AG10803 (cell line): Measurements from ENCODE around the gene DENND1A.
A peak's percentile ranks its signal among the peaks of the same experiment; 100 is the strongest.

ENCODE experiments used
- DNase-seq: peaks from one replicate; pipeline ENCODE4 v3.0.0; 2010; ENCODE audit warnings: low read depth
- H3K4me3 ChIP-seq: 2 replicates; pipeline ENCODE4 v1.5.1; 2011; ENCODE audit warnings: mild to moderate bottlenecking, low read length, control low read depth
- TF ChIP-seq, protein P1 (sequence below): conservative IDR thresholded peaks from 2 replicates; pipeline ENCODE4 v1.5.1; 2011; ENCODE audit warnings: mild to moderate bottlenecking, low read length, control low read depth, inconsistent platforms

Gene DENND1A

DNA sequence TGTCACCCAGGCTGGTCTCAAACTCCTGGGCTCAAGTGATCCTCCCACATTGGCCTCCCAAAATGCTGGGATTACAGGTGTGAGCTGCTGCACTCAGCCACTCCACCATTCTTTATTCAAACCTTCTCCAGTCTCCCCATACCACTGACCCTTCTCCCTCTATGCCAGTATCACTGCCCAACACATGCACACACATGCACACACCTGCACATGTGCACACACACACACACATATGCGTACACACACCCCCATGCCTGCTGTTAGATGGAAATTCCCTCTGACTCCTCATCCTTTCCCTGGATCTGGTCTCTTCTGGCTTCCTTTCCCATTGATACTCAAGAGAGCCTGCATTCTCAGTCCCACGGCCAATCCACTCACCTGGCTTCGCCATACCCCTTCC lies 404.0 kb downstream of the DENND1A start:
- DNase-seq = no peak
- TF ChIP-seq, protein P1, sequence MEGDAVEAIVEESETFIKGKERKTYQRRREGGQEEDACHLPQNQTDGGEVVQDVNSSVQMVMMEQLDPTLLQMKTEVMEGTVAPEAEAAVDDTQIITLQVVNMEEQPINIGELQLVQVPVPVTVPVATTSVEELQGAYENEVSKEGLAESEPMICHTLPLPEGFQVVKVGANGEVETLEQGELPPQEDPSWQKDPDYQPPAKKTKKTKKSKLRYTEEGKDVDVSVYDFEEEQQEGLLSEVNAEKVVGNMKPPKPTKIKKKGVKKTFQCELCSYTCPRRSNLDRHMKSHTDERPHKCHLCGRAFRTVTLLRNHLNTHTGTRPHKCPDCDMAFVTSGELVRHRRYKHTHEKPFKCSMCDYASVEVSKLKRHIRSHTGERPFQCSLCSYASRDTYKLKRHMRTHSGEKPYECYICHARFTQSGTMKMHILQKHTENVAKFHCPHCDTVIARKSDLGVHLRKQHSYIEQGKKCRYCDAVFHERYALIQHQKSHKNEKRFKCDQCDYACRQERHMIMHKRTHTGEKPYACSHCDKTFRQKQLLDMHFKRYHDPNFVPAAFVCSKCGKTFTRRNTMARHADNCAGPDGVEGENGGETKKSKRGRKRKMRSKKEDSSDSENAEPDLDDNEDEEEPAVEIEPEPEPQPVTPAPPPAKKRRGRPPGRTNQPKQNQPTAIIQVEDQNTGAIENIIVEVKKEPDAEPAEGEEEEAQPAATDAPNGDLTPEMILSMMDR = no peak
- no peak overlapping the region for H3K4me3 ChIP-seq

DNA sequence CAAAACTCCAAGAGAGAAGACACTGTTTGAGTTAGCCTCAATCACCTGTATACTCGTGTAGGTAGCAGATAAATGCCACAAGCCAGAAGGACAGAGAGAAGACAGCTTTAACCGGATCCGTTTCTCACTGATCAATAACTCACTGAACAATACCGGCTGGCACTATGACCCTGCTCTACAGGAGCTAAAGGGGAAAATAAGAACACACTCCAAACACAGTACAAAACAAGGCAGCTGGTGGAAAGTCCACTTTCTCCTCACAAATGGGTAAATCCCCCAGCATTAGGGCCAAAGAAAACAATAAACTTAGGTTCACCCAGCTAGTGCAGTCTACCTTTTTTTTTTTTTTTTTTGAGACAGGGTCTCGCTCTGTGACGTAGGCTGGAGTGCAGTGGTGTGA lies 404.5 kb downstream of the DENND1A start:
- TF ChIP-seq, protein P1 = no peak
- no peak overlapping the region for H3K4me3 ChIP-seq
- DNase-seq = no peak

DNA sequence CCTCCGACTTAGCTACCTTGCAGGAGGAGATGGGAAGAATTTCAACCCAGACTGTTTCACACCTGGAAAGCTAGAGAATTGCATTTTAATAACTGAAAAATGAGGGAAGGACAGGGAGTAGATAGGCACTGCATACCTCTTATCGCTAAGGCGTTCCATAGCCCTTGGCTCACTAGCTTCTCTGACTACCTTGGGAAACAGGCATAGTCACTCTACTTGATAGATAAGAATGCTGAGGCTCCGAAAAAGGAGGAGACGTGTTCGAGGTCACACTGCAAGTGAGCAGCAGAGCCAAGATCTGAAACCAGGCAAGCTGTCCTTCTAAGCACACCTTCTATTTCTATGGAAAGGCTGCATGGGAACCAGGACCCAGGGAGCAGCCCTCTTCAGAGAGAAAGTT lies 405.1 kb downstream of the DENND1A start:
- no peak for DNase-seq
- TF ChIP-seq, protein P1 = no peak
- no peak overlapping the region for H3K4me3 ChIP-seq

DNA sequence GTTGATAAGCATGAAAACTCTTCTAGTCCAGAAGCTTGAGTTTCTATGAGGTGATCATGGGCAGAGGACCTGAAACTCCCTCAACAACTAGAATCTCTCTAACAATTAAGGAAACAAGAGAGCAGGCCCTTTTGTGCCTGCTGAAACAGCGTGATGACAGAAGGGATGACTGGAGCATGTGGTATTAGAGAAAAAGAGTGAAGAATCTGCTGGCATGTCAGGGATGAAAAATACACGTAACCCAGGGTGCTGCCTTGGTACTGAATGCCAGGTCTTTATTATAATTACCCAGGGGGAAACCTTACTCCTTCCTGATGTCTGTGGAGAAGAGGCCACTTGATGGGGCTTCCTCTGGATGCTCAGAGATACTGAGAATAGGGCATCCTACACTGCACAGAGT lies 406.1 kb downstream of the DENND1A start:
- TF ChIP-seq, protein P1 = no peak
- no peak for DNase-seq

DNA sequence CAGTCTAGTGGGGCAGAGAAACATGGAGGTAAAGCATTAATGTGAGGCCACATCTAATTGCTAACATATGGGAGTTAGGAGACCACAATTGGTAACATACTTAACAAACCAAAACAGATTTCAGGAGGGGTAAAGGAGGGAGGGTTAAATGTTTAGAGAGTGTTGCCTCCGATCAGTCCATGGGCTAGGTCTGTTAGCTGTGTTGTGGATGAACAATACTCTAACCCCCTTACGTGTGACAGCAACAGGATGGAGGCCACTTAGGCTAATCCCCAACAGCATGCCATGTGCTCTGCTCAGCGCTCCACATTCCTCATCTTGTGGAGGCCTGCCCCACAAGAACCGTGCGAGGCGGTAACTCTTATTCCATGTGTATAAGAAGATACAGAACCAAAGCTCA lies 406.9 kb downstream of the DENND1A start:
- DNase-seq = peak; percentile 50
- TF ChIP-seq, protein P1 = no peak
- H3K4me3 ChIP-seq = no peak overlapping the region

More for the DNA sequence above, 406.1 kb downstream of the DENND1A start:
- no peak overlapping the region for H3K4me3 ChIP-seq

DNA sequence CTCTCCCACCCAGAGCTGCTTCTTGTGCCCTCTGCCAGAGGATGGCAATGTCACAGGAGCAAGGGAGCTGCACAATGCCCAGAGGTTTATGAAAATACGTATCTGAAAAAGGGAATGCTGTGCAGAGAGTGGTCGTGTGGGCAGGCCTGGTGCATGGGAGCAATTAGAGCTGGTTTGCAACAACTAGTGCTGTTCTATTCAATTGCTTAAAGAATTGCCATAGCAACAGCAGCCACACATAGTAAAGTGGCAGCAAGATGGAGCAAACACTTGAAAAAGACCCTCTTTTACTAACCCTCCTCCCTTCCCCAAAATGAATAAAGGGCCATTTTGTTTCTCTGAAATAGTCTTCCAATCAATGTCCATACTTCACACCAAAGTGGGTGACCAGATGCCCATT lies 407.7 kb downstream of the DENND1A start:
- TF ChIP-seq, protein P1 = no peak
- no peak for DNase-seq
- no peak overlapping the region for H3K4me3 ChIP-seq

DNA sequence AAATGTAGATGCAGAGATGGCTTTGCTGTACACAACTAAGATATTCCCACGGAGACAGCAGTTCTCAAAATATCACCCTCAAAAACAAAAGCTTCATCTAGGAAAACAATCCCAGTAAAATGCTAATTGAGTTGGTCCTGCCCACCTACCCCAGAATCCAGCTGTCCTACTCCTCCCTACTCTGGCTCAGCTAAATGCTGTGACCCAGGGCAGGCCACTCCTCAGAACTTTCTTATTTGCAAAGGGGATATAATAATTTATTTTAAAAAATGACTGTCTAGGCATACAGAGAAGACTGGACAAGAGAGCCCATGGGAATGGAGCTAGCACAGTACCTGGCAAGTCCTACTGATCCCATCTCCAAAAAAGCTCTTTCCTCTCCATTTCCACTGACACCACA lies 411.6 kb downstream of the DENND1A start:
- no peak for DNase-seq
- TF ChIP-seq, protein P1 = no peak
- no peak overlapping the region for H3K4me3 ChIP-seq
